GM12878 (cell line): Measurements from ENCODE around the gene DENND1A. TPM values are rescaled to one million over a fixed set of nuclear protein-coding genes. Genes with fewer than 3 reads are reported as not detected.
A peak's percentile ranks its signal among the peaks of the same experiment; 100 is the strongest.

Source experiments
- CHD2 ChIP-seq: IDR thresholded peaks from 2 replicates; pipeline ENCODE4 v1.6.1; 2011; ENCODE audit warnings: low read depth, low read length, improper control_type of control experiment, borderline replicate concordance
- EED ChIP-seq: sonication (generic); IDR thresholded peaks from 2 replicates; pipeline ENCODE4 v1.6.1; 2016; ENCODE audit warnings: antibody characterized with exemption, low read depth
- FOXM1 ChIP-seq: IDR thresholded peaks from 2 replicates; pipeline ENCODE4 v1.6.1; 2012; ENCODE audit warnings: low read depth, mild to moderate bottlenecking, inconsistent platforms, low read length, moderate library complexity
- JUNB ChIP-seq: IDR thresholded peaks from 2 replicates; pipeline ENCODE4 v1.6.1; 2016; ENCODE audit warnings: antibody characterized with exemption, mild to moderate bottlenecking
- JUND ChIP-seq: IDR thresholded peaks from 2 replicates; pipeline ENCODE4 v1.6.1; 2012; ENCODE audit warnings: low read depth, mild to moderate bottlenecking, low read length, improper control_type of control experiment, moderate library complexity
- MXI1 ChIP-seq: fragments of 150-350 bp; IDR thresholded peaks from 2 replicates; pipeline ENCODE4 v1.6.1; 2011; ENCODE audit warnings: low read depth, mild to moderate bottlenecking, inconsistent platforms, low read length, improper control_type of control experiment
- POLR2AphosphoS5 ChIP-seq: IDR thresholded peaks from 2 replicates; pipeline ENCODE4 v1.6.1; 2011; ENCODE audit warnings: mild to moderate bottlenecking, low read length, inconsistent platforms
- SUPT20H ChIP-seq: IDR thresholded peaks from 2 replicates; pipeline ENCODE4 v1.6.1; 2011; ENCODE audit warnings: low read depth, mild to moderate bottlenecking, low read length, moderate library complexity, borderline replicate concordance; ENCODE audit not compliant: control insufficient read depth
- USF2 ChIP-seq: IDR thresholded peaks from 2 replicates; pipeline ENCODE4 v1.6.1; 2011; ENCODE audit warnings: low read depth, low read length, improper control_type of control experiment, borderline replicate concordance
- polyA plus RNA-seq, 11 experiments: library from polyadenylated mRNA; depleted of rRNA in 4 of 11; unstranded in 6 of 11; stranded (reverse) in 5 of 11; fragments of >200 nt; fragmentation: Nextera tagmentation in 4 of 11; fragmentation: Illumina TruSeq in 1 of 11; extraction: Ambion mirVana in 4 of 11; extraction: Trizol in 1 of 11; gene quantifications; 1 replicate in 1 of 11; 2 replicates in 10 of 11; pipeline versions ENCODE4 v1.2.1 to v1.2.3, GENCODE V29; 2011 to 2016; ENCODE audit warnings: inconsistent platforms in 2 of 11, missing spikeins in 2 of 11, low read depth in 1 of 11
- total RNA-seq, 4 experiments: library from RNA; depleted of rRNA in 3 of 4; stranded (reverse); fragments of >200 nt in 3 of 4; fragmentation: Illumina TruSeq in 1 of 4; extraction: Trizol in 1 of 4; gene quantifications; 2 replicates each; pipeline versions ENCODE4 v1.2.1 to v1.2.3, GENCODE V29; 2013 to 2021
- TF ChIP-seq, protein P1 (sequence below): fragments of 450-650 bp; IDR thresholded peaks from 2 replicates; pipeline ENCODE4 v1.6.1; 2017; ENCODE audit warnings: mild to moderate bottlenecking, moderate library complexity

The DENND1A gene
- total and polyA plus RNA-seq, 10 of the 15 experiments (the other 5 are each of a cell fraction or from before 2014, with no cell fraction given), result 14.1 to 48.6 (median 35.2) TPM

GRCh38 chr9:123940721-123941523 lies 11.0 kb upstream of the DENND1A start (continued):
- TF ChIP-seq FOXM1 (peak; percentile 51; the same call in 1 of the 2 replicates), JUNB (peak; percentile 71), SUPT20H (no peak), MXI1 (no peak), EED (peak; percentile 77), POLR2AphosphoS5 (peak; percentile 64), JUND (0 out of 2 replicates have a peak, but pooled peaks have one; percentile 44), CHD2 (peak; percentile 38; the same call in 1 of the 2 replicates), USF2 (no peak)
- TF ChIP-seq, protein P1, sequence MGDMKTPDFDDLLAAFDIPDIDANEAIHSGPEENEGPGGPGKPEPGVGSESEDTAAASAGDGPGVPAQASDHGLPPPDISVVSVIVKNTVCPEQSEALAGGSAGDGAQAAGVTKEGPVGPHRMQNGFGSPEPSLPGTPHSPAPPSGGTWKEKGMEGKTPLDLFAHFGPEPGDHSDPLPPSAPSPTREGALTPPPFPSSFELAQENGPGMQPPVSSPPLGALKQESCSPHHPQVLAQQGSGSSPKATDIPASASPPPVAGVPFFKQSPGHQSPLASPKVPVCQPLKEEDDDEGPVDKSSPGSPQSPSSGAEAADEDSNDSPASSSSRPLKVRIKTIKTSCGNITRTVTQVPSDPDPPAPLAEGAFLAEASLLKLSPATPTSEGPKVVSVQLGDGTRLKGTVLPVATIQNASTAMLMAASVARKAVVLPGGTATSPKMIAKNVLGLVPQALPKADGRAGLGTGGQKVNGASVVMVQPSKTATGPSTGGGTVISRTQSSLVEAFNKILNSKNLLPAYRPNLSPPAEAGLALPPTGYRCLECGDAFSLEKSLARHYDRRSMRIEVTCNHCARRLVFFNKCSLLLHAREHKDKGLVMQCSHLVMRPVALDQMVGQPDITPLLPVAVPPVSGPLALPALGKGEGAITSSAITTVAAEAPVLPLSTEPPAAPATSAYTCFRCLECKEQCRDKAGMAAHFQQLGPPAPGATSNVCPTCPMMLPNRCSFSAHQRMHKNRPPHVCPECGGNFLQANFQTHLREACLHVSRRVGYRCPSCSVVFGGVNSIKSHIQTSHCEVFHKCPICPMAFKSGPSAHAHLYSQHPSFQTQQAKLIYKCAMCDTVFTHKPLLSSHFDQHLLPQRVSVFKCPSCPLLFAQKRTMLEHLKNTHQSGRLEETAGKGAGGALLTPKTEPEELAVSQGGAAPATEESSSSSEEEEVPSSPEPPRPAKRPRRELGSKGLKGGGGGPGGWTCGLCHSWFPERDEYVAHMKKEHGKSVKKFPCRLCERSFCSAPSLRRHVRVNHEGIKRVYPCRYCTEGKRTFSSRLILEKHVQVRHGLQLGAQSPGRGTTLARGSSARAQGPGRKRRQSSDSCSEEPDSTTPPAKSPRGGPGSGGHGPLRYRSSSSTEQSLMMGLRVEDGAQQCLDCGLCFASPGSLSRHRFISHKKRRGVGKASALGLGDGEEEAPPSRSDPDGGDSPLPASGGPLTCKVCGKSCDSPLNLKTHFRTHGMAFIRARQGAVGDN, result peak; percentile 64
- TF ChIP-seq, all 136 proteins: peak for 36
